ENCODE measurements around the gene DYTN.

DYTN gene

DNA sequence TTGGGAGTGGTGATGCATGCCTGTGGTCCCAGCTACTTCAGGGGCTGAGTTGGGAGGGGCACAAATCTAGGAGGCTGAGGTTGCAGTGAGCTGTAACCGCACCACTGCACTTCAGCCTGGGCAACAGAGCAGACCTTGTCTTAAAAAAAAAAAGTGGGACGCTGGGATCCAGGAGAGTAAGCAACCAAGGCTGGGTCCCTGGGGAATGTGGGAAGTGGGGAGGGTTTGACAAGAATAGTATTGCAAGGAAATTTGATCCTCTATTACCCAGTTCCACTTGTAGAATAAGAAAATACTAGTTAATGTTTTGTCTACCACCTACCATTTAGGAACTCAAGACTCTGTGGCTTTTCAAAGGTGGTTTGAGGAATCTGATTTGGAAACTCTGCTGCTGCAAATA, 21.1 kb upstream of the DYTN start:
- H3K4me3 ChIP-seq (ENCODE audit: low read length) = no peak overlapping the region
- no peak for DNase-seq (ENCODE audit: low read depth)
- TF ChIP-seq, protein P1, sequence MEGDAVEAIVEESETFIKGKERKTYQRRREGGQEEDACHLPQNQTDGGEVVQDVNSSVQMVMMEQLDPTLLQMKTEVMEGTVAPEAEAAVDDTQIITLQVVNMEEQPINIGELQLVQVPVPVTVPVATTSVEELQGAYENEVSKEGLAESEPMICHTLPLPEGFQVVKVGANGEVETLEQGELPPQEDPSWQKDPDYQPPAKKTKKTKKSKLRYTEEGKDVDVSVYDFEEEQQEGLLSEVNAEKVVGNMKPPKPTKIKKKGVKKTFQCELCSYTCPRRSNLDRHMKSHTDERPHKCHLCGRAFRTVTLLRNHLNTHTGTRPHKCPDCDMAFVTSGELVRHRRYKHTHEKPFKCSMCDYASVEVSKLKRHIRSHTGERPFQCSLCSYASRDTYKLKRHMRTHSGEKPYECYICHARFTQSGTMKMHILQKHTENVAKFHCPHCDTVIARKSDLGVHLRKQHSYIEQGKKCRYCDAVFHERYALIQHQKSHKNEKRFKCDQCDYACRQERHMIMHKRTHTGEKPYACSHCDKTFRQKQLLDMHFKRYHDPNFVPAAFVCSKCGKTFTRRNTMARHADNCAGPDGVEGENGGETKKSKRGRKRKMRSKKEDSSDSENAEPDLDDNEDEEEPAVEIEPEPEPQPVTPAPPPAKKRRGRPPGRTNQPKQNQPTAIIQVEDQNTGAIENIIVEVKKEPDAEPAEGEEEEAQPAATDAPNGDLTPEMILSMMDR (IDR thresholded peaks at IDR 0.05; ENCODE audit: insufficient read depth, low read depth, low read length, missing control alignments) = no peak

DNA sequence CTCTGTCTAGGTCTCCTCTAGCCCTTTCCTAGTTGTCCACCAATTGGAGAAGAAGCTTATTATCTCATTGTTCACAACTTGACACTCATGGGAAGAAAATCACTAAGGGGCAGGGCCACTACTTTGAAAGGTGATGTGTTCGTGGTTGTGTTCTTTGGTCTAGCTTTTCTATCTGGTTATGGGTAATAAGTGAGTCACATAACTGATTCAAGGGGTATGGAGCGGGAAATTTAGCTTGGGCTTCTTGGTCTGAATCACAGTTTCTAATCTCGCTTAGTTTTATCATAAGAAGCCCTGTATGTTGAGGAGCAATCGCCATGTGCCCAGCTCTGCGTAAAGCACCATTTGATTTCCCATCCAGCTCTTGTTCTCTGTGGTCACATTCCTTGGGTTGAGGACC, 18.7 kb upstream of the DYTN start:
- peak; percentile 5 for DNase-seq (ENCODE audit: low read depth)
- TF ChIP-seq, protein P1 (IDR thresholded peaks at IDR 0.05; ENCODE audit: insufficient read depth, low read depth, low read length, missing control alignments) = no peak
- H3K4me3 ChIP-seq (ENCODE audit: low read length) = no peak overlapping the region

DNA sequence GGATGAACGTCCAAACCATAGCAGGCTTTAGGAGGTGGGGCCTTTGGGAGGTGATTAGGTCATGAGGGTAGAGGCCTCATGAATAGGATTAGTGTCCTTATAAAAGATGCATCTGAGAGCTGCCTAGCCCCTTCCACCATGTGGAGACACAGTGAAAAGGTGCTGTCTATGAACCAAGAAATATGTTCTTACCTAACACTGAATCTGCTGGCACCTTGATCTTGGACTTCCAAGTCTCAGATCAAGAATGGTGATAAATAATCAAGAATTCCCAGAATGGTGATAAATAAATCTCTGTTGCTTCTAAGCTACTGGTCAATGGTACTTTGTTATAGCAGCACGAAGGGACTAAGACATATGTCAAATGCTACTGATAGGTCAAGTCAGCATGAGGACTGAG, 15.1 kb upstream of the DYTN start:
- DNase-seq (ENCODE audit: low read depth) = no peak
- no peak overlapping the region for H3K4me3 ChIP-seq (ENCODE audit: low read length)
- TF ChIP-seq, protein P1 (IDR thresholded peaks at IDR 0.05; ENCODE audit: insufficient read depth, low read depth, low read length, missing control alignments) = no peak

DNA sequence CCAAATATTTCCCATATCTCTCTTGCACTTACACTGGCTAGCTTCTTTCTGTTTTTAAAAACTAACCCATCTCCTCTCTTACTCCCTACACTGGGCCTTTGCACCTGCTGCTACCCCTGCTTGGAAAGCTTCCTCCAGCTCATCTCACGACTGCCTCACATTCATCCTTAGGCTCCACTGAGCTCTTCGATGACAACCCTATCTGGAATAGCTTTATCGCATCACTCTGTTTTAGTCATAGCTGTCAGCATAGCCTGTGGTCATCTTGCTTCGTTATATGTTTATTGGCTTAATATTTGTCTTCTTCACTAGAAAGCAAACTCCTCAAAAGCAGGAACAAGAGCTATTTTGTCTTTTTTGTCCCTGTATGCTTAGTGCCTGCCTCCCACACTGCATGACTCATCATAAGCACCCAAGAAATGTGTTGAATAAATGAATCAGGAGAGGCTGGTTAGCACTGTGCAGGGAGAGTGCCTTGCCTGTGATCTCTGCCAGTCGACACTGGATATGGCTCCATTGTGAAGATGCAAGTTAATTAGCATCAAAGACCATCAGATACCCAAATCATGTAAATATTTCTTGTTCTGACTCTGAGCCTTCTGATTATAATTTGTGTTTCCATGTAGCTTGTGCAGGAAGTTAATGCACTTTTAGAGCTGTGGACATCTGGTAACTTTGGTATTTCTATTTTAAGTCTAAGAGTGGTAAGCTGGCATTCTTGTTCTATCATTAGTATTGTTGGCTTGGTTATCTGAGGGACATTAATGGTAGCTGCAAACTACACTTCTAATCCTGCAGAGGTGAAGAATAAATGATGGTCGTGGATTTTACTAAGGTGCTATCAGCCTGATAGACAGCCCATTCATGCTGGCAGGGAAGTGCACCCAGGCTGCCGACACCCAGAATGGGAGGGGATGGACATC, 10.3 kb upstream of the DYTN start:
- peak; percentile 57 for DNase-seq (ENCODE audit: low read depth)
- TF ChIP-seq, protein P1 (IDR thresholded peaks at IDR 0.05; ENCODE audit: insufficient read depth, low read depth, low read length, missing control alignments) = no peak
- H3K4me3 ChIP-seq (ENCODE audit: low read length) = no peak overlapping the region

DNA sequence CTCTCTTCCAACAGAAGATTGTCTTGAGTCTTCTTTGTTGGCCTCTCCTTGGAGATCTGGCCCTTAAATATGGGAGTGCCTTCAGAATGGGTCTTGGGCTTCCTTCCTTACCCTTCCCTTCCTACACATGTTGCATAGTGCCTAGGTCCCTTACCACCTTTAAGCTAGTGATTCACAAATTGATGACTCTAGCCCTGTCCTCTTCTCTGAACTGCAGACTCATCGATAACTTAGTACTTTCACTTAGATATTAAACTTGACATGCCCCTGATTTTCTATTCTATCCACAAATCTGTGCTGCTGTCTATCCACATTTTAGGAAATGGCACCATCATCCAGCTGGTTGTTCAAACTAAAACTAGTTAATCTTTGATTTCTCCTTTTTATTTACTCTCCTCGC, 9.1 kb upstream of the DYTN start:
- no peak overlapping the region for H3K4me3 ChIP-seq (ENCODE audit: low read length)
- no peak for DNase-seq (ENCODE audit: low read depth)
- TF ChIP-seq, protein P1 (IDR thresholded peaks at IDR 0.05; ENCODE audit: insufficient read depth, low read depth, low read length, missing control alignments) = no peak

DNA sequence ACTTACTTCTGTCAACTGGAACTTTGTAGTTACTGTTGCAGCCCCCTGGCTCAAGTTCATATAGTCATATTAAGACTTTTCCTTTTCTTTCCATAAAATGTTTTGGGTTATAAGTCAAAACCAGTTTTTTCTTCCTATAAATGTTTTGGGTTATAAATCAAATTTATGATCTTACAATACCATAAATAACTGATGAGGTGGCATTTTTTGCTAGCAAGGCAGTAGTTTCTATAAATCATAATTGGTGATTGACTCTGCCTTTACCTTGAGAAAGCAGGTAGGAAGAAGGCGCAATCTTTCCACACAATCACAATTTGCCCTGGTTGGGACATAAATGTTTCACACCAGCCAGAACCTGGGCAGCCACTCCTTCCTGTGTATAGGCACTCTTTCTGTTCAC, 5.1 kb upstream of the DYTN start:
- no peak for DNase-seq (ENCODE audit: low read depth)
- TF ChIP-seq, protein P1 (IDR thresholded peaks at IDR 0.05; ENCODE audit: insufficient read depth, low read depth, low read length, missing control alignments) = no peak
- no peak overlapping the region for H3K4me3 ChIP-seq (ENCODE audit: low read length)
